CD4-positive, alpha-beta T cell treated with Interleukin-6 for 4 hours (primary cell): ENCODE data around the gene WDCP.
"Not testable (repeated sequence)": the region's sequence is repeated elsewhere in the genome, so short reads cannot be mapped to it uniquely, and the experiment has no call there.

Source experiments
- DNase-seq: peaks from one replicate; pipeline ENCODE4 v3.0.0-alpha.2; 2020; ENCODE audit warnings: mixed read lengths

Gene WDCP

DNA sequence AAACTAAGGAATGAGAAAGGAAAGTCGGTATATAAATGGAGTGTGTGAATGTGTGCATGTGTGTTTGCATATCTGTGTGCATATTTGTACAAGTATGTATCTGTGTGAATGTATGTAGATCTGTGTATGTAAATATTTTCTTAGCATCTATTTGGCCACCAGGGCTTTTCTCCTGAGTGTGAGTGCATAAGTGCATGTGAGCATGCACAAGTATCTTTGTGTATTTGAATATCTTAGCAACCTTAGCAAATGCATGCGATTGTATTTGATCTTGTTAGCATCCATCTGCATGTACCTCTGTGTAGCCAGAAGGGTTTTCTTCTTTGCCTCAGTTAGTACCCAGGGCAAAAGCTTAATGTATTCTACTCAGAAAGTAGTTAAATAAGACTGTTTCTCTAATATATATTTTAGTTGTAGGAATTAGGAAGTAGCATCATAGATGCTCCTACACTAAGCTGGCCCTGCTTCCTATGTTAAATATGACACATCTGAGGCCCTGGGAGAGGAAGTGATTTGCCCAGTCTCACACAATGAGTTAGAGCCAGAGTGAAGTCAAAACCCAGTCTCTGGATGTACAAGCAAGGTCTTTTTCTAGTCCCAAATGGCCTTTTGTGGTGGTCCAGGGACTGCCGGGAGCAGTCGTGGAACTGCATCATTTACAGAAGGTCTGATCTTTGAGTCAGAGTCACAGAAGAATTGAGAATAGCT is 11.5 kb upstream of the WDCP start:
- DNase-seq = no peak

GRCh38 chr2:24055750-24056149 is 8.6 kb upstream of the WDCP start:
- no peak for DNase-seq

DNA sequence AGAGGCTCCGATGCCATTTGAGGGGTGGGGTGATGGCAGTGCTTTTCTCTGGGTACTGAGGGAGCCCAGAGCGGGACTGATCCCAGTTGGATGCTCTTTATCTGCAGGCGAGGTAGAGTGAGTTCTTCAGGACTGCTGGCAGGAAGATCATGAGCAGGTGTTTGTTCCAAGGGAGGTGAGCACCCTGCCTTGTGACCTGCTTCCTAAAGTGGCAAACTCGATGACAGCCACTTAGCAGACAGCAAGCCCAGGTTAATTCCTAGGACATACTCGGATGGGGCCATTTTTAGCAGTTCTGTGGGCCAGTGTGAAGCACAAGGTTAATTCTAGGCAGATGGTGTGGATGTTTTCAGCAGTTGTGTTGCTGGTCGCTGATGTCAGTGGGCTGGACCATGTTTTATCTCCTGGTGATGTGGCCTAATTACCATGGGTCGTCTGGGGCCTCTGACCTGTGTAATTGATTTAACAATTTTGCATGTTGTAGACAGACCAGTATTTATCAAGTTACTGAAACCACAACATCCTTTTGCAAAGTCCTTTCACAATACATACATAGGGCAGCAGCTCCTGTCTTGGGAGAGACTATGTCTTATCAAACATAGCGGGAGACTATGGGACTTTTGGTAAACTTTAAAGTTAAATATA is 7.3 kb upstream of the WDCP start:
- DNase-seq = no peak

DNA sequence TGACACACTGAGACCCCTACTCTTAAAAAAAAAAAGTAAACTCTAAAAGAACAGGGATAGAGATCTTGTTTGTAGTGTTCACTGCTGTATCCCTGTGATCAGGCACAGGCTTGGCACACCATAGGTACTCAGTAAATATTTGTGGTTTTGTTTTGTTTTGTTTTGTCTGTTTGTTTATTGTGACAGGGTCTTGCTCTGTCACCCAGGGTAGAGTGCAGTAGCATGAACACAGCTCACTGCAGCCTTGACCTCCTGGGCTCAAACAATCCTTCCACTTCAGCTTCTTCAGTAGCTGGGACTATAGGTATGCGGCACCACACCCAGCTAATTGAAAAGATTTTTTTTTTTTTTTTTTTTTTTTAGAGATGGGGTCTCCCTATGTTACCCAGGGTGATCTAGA is 5.8 kb upstream of the WDCP start:
- no peak for DNase-seq

GRCh38 chr2:24051833-24052232 is 4.6 kb upstream of the WDCP start:
- no peak for DNase-seq

DNA sequence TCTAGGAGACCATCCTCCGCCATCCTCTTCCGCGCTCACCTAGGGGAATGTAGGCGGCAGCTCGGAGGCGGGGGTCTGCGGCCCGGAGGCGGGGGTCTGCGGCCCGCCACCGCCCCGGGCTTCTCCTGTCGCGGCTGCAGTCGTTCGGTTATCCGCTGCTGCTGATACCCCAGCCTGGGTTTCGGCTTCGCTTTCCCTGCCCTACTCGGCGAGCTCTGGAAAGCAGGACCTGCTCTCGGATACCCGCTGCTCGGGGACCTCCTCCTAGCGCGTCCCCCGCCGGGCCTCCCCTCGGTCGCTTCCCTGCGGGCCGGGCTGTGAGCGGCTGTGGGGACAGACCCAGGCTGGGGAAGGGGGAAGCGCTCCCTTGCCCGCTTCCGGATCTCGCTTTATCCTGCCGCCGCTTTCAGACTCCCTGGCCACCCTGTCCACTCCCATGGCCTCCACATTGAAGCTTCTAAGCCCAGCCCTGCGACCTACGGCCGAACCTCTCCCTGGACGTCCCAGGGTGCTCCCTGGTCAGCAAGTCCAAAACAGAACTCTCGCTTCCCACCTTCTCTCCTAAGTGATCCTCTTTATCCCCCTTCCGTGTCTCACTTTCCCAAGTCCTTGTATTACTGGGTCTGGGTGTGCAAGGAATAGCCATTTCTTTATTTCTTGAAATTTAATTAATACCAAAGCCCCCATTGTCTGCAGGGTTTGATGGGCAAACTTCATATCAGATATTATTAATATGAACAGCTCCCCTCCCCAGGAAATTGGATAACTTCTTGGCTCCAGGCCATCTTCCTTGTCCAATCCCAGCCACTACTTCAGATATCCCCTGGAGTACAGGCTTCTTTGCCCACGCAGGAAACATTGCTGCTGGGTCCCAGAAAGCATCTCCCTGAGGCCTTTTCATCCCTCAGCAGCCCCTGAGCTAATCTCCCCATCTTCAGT is 3.1 kb upstream of the WDCP start:
- DNase-seq = peak; percentile 10

- DNase-seq = peak; percentile 55
Measured at GRCh38 chr2:24049485-24050021, 2.4 kb upstream of the WDCP start, which contains the start of gene FKBP1B. Gene FKBP1B, plus strand, starts transcription at chr2:24049741. Its CDS starts 109 bp downstream, at chr2:24049850.

- DNase-seq = peak; percentile 4
Measured at GRCh38 chr2:24048769-24049484, 1.7 kb upstream of the WDCP start.

GRCh38 chr2:24047703-24048033 is 477 bp upstream of the WDCP start:
- no peak for DNase-seq

DNA sequence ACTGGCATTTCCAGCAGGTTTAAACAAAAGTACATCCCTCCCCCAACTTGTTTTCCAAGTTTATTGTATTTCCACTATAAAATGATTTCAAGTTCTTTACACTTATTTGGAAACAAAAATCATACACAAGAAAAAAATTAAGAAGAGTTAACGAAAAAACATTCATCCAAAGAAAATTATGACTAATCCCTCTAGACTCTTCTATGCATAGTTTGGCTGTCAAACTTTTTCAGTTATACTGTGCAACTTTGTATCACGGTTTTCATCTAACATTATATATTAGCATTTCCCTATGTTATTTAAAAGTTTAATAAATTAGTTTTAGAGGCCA is 627 bp downstream of the WDCP start:
- DNase-seq = no peak

GRCh38 chr2:24045511-24046508 is 1.4 kb downstream of the WDCP start:
- no peak for DNase-seq

DNA sequence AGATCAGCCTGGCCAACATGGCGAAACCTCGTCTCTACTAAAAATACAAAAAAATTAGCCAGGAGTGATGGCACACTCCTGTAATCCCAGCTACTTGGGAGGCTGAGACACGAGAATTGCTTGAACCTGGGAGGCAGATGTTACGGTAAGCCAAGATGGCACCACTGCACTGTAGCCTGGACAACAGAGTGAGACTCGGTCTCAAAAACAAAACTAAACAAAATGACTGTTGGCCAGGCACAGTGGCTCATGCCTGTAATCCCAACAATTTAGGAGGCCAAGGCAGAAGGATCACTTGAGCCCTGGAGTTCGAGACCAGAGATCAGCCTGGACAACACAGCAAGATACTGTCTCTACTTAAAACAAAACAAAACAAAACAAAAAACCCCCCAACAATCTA is 4.1 kb downstream of the WDCP start:
- DNase-seq = not testable (repeated sequence)

DNA sequence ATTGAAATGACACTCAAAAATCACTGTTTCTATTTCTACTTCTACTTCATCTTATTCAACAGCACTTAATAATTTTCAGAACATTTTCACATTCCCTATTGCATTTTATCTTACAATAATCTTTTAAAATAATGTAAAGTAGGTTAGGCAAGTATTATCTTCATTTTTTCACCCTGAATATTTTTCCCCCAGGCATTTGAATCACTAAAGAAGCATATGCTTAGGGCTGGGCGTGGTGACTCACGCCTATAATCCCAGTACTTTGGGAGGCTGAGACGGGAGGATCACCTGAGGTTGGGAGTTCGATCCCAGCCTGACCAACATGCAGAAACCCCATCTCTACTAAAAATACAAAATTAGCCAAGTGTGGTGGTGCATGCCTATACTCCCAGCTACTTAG is 6.7 kb downstream of the WDCP start:
- no peak for DNase-seq

GRCh38 chr2:24038786-24039499 is 8.2 kb downstream of the WDCP start:
- no peak for DNase-seq

DNA sequence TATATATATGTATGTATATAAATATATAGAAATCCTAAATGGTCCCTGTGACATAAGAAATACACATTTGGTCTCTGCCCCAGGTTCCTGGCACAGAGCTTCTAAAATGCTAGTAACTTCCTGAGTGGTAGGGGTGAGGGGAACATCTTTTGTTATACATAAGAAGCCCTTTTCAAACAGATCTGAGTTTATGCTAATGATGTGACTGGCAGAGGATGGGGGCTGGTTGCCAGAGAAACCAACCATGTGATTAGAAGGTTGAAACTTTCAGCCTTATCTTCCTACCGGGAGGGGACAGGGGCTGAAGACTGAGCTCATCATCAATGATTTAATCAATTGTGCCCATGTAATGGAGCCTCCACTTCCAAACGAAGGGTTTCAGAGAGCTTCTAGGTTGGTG is 21.0 kb downstream of the WDCP start:
- no peak for DNase-seq

GRCh38 chr2:24024996-24025663 is 22.1 kb downstream of the WDCP start:
- DNase-seq = no peak

- no peak for DNase-seq
Measured at GRCh38 chr2:24024018-24024417, 23.2 kb downstream of the WDCP start.

GRCh38 chr2:24022975-24023575 is 24.1 kb downstream of the WDCP start:
- DNase-seq = no peak

DNA sequence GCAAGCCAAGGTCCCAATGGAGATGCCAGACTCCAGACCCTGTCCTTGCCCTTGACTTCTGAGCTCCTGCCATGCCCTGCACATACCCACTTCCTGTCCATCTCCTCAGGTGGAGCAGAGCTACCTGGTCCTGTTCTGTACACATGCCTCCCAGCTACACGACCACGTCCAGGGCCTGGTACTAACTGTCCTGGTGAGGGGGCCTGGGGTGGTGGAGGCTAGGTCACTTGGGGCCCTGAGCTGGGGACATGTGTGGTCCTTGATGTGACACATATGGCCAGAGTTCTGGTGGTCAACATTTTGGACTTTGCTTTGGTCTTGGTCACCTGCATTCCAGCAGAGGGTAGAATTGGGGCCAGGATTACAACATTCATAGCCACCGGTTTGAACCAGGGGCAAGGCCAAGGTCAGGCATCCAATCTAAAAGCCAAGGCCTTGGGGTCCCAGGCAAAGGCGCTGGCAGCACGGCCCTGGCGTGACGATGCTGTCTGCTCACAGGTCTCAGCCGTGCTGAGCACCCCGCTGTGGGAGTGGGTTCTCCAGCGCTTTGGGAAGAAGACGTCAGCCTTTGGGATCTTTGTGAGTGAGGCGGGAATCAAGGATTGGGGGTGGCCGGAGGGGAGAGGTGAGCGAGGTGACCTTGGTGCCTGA is 24.7 kb downstream of the WDCP start:
- no peak for DNase-seq
